Fibroblast of skin of left biceps (primary cell): ENCODE results near the gene RHBDL3.

ENCODE experiments used
- DNase-seq, 2 experiments: peaks; one replicate each; pipeline ENCODE4 v3.0.0-alpha.2; 2013; ENCODE audit warnings: low read depth in 2 of 2

RHBDL3 gene

GRCh38 chr17:32356750-32357149, 91.1 kb downstream of the RHBDL3 start:
- no peak for DNase-seq

- no peak for DNase-seq
These were observed 92.0 kb downstream of the RHBDL3 start for GRCh38 chr17:32357615-32358014.

DNA sequence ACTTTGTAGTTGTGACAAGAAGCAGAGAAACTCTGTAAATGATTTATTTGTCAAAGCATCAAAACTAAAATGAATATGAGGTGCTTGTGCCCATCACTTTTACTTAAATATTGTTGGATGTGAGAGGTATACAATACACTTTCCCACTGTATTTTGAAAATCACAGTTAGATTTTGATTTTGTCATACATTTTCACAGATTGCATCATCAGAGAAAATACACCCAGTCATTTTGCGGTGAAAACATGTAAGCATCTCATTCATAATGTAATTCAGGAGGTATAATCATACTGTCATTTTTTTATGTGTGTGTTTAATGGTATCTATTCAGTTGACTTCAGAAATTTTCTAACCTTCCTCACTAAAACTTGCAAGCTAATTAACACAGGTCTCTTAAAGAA, 95.6 kb downstream of the RHBDL3 start:
- DNase-seq: no peak

DNA sequence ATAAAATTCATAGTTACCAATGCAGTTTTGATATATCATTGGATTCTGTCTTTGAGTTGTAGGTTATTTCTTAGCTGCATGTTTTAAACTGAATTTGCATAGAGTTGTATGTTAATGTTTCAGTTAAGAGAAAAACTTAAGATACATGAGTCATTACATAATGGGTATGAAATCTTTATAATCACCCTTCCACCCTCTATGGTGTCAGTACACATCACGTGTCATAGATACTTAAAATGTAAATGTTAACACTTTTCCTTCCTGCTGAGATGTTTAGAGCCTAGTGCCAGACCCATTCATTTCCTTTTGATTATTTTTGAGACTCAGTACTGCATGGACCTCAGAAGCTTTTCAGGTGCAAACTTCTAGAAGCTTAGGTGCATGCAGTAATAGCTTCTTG, 104.8 kb downstream of the RHBDL3 start:
- DNase-seq: no peak
